HEK293 (cell line): ENCODE data around the gene DUSP16.

Experiments used
- CTCF ChIA-PET: fragments of 350-600 bp; formaldehyde crosslinking; extraction: SDS; loops from one replicate; lab custom pipeline; 2021; ENCODE audit warnings: antibody characterized with exemption; lab: Yijun Ruan, JAX
- POLR2A ChIA-PET: fragments of 300-600 bp; formaldehyde crosslinking; extraction: SDS; loops from one replicate; lab custom pipeline; 2020; ENCODE audit warnings: antibody characterized with exemption, inconsistent platforms; lab: Yijun Ruan, JAX
- H3K27ac ChIP-seq: fragments of 200-500 bp; sonication (Bioruptor generic); 2 replicates; pipeline ENCODE4 v1.5.1; 2014; ENCODE audit warnings: low read depth, low read length, control low read depth, inconsistent platforms; ENCODE audit errors: extremely low read depth
- H3K36me3 ChIP-seq, 2 experiments: fragments of 200-500 bp in 1 of 2; sonication (Bioruptor generic) in 1 of 2; 1 replicate in 1 of 2; 2 replicates in 1 of 2; pipeline ENCODE4 v1.5.1; 2014 to 2017; ENCODE audit warnings: inconsistent platforms in 2 of 2, low read length in 2 of 2; ENCODE audit not compliant: control insufficient read depth in 2 of 2, insufficient read depth in 1 of 2
- H3K4me1 ChIP-seq: fragments of 200-500 bp; sonication (Bioruptor generic); 2 replicates; pipeline ENCODE4 v1.5.1; 2014; ENCODE audit warnings: mild to moderate bottlenecking, low read length, inconsistent platforms; ENCODE audit not compliant: control insufficient read depth, insufficient read depth
- H3K4me3 ChIP-seq: 2 replicates; pipeline ENCODE4 v1.5.1; 2011; ENCODE audit warnings: low read depth, mild to moderate bottlenecking, control low read depth, low read length, moderate library complexity
- H3K9me3 ChIP-seq: fragments of 200-500 bp; sonication (Bioruptor generic); 2 replicates; pipeline ENCODE4 v1.5.1; 2014; ENCODE audit warnings: low read depth, low read length, inconsistent platforms; ENCODE audit not compliant: control insufficient read depth, insufficient read depth
- HOXD13 ChIP-seq: sonication (generic); formaldehyde crosslinking; IDR thresholded peaks from 2 replicates; pipeline ENCODE4 v1.8.0; 2022; ENCODE audit warnings: missing genetic modification reagents, borderline replicate concordance
- KLF1 ChIP-seq: fragments of 450-650 bp; formaldehyde crosslinking; IDR thresholded peaks from 2 replicates; pipeline ENCODE4 v1.5.1; 2016; ENCODE audit warnings: missing biosample characterization, missing genetic modification characterization
- KLF9 ChIP-seq: fragments of 450-650 bp; formaldehyde crosslinking; IDR thresholded peaks from 2 replicates; pipeline ENCODE4 v1.5.1; 2016; ENCODE audit warnings: missing biosample characterization, missing genetic modification characterization, low read depth
- OVOL3 ChIP-seq: fragments of 450-650 bp; formaldehyde crosslinking; IDR thresholded peaks from 2 replicates; pipeline ENCODE4 v1.5.1; 2016; ENCODE audit warnings: missing biosample characterization, missing genetic modification characterization
- PBX3 ChIP-seq: sonication (generic); formaldehyde crosslinking; IDR thresholded peaks from 2 replicates; pipeline ENCODE4 v1.8.1; 2022; ENCODE audit warnings: mild to moderate bottlenecking, moderate library complexity, missing genetic modification reagents
- PRDM10 ChIP-seq: fragments of 450-650 bp; formaldehyde crosslinking; IDR thresholded peaks from 2 replicates; pipeline ENCODE4 v1.5.1; 2016; ENCODE audit warnings: missing biosample characterization, missing genetic modification characterization
- SCRT1 ChIP-seq: fragments of 450-650 bp; formaldehyde crosslinking; IDR thresholded peaks from 2 replicates; pipeline ENCODE4 v1.5.1; 2016; ENCODE audit warnings: missing biosample characterization, missing genetic modification characterization, borderline replicate concordance
- SCRT2 ChIP-seq: fragments of 450-650 bp; formaldehyde crosslinking; IDR thresholded peaks from 2 replicates; pipeline ENCODE4 v1.5.1; 2016; ENCODE audit warnings: missing biosample characterization, missing genetic modification characterization
- ZBTB7A ChIP-seq: fragments of 450-650 bp; formaldehyde crosslinking; IDR thresholded peaks from 2 replicates; pipeline ENCODE4 v1.5.1; 2016; ENCODE audit warnings: low read depth, missing biosample characterization, missing genetic modification characterization
- ZNF214 ChIP-seq: fragments of 450-650 bp; formaldehyde crosslinking; IDR thresholded peaks from 2 replicates; pipeline ENCODE4 v1.5.1; 2017; ENCODE audit warnings: missing biosample characterization, mild to moderate bottlenecking, missing genetic modification characterization, borderline replicate concordance
- ZNF391 ChIP-seq: fragments of 450-650 bp; formaldehyde crosslinking; IDR thresholded peaks from 2 replicates; pipeline ENCODE4 v1.5.1; 2016; ENCODE audit warnings: low read depth, missing biosample characterization, missing genetic modification characterization, borderline replicate concordance
- ZNF48 ChIP-seq: fragments of 450-650 bp; formaldehyde crosslinking; IDR thresholded peaks from 2 replicates; pipeline ENCODE4 v1.5.1; 2016; ENCODE audit warnings: missing biosample characterization, missing genetic modification characterization
- ZNF529 ChIP-seq: fragments of 450-650 bp; formaldehyde crosslinking; IDR thresholded peaks from 2 replicates; pipeline ENCODE4 v1.5.1; 2017; ENCODE audit warnings: missing genetic modification characterization, missing biosample characterization; ENCODE audit not compliant: insufficient replicate concordance
- ZNF558 ChIP-seq: fragments of 450-650 bp; formaldehyde crosslinking; IDR thresholded peaks from 2 replicates; pipeline ENCODE4 v1.5.1; 2016; ENCODE audit warnings: missing biosample characterization, missing genetic modification characterization
- ZNF747 ChIP-seq: fragments of 450-650 bp; formaldehyde crosslinking; IDR thresholded peaks from 2 replicates; pipeline ENCODE4 v1.5.1; 2016; ENCODE audit warnings: missing biosample characterization, missing genetic modification characterization
- ZNF776 ChIP-seq: fragments of 450-650 bp; formaldehyde crosslinking; IDR thresholded peaks from 2 replicates; pipeline ENCODE4 v1.5.0; 2017; ENCODE audit warnings: missing biosample characterization, missing genetic modification characterization, borderline replicate concordance
- ZNF777 ChIP-seq: fragments of 450-650 bp; formaldehyde crosslinking; IDR thresholded peaks from 2 replicates; pipeline ENCODE4 v1.5.1; 2017; ENCODE audit warnings: missing biosample characterization, missing genetic modification characterization, borderline replicate concordance
- ZNF830 ChIP-seq: fragments of 450-650 bp; IDR thresholded peaks from 2 replicates; pipeline ENCODE4 v1.5.0; 2018; ENCODE audit warnings: missing biosample characterization, missing genetic modification characterization, low read depth, mild to moderate bottlenecking, moderate library complexity
- TF ChIP-seq, protein P1 (sequence below): fragments of 450-650 bp; formaldehyde crosslinking; IDR thresholded peaks from 2 replicates; pipeline ENCODE4 v1.5.1; 2016; ENCODE audit warnings: missing biosample characterization, missing genetic modification characterization

The DUSP16 gene

GRCh38 chr12:12488823-12489550 lies 73.7 kb downstream of the DUSP16 start:
- ChIA-PET POLR2A (no interaction called here), CTCF (interaction anchor here (0.7 kb wide), 2 partner anchors 22 to 1432 kb away, joined by 3 read pairs; no protein-coding TSS in a partner anchor)
- no peak overlapping the region for H3K4me3 ChIP-seq

DNA sequence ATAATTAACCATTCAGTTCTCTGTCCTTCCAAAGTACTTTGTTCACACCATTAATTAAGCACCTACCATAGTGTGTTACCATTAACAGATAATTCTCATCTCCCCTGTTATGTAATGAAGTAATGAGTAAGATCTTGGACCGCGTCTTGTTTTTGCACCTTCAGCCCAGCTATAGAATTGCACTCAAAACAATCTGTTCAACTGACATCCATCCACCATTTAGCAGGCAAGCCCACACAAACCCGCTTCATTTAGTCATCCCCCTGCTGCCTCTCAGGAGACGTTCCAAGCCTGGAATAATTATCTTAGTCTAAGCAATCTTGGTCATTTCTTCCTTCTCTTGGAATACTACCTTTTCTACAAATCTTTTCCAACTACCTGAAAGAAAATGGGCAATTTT lies 74.4 kb downstream of the DUSP16 start:
- Histone ChIP-seq H3K4me1 (no peaks in the 10 kb centered on the region), H3K36me3 (peaks cover 9 to 16% of the 10 kb centered on the region in 2 experiments), H3K27ac (no peak overlapping the region), H3K4me3 (no peak overlapping the region), H3K9me3 (no peaks in the 10 kb centered on the region)
- TF ChIP-seq ZNF776 (tag by site-specific recombination) (no peak), PBX3 (CRISPR knock-in tag) (no peak), KLF9 (tag by site-specific recombination) (no peak), HOXD13 (no peak), ZNF48 (tag by site-specific recombination) (no peak), ZNF391 (no peak), ZNF558 (tag by site-specific recombination) (no peak)
- TF ChIP-seq, protein P1, sequence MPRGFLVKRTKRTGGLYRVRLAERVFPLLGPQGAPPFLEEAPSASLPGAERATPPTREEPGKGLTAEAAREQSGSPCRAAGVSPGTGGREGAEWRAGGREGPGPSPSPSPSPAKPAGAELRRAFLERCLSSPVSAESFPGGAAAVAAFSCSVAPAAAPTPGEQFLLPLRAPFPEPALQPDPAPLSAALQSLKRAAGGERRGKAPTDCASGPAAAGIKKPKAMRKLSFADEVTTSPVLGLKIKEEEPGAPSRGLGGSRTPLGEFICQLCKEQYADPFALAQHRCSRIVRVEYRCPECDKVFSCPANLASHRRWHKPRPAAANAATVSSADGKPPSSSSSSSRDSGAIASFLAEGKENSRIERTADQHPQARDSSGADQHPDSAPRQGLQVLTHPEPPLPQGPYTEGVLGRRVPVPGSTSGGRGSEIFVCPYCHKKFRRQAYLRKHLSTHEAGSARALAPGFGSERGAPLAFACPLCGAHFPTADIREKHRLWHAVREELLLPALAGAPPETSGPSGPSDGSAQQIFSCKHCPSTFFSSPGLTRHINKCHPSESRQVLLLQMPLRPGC (tag by site-specific recombination): no peak
- ChIA-PET POLR2A (no interaction called here), CTCF (interaction anchor here (0.6 to 0.7 kb wide), 3 partner anchors 9 to 22 kb away, joined by 3 to 4 read pairs (median 4); no protein-coding TSS in a partner anchor)

More at GRCh38 chr12:12488823-12489550, 73.7 kb downstream of the DUSP16 start:
- Histone ChIP-seq H3K9me3 (no peaks in the 10 kb centered on the region), H3K36me3 (peaks cover 9 to 13% of the 10 kb centered on the region in 2 experiments)
- no peak for TF ChIP-seq ZNF747 (tag by site-specific recombination)
- no peak for TF ChIP-seq SCRT2 (tag by site-specific recombination)
- TF ChIP-seq PRDM10: no peak
- no peak for TF ChIP-seq SCRT1 (tag by site-specific recombination)
- no peak for TF ChIP-seq ZNF529
- no peak for TF ChIP-seq ZNF830 (tag by site-specific recombination)
- no peak for TF ChIP-seq OVOL3
- no peak for TF ChIP-seq ZBTB7A (tag by site-specific recombination)
- TF ChIP-seq KLF1 (tag by site-specific recombination): no peak
- no peak for TF ChIP-seq ZNF777 (tag by site-specific recombination)
- TF ChIP-seq ZNF214 (tag by site-specific recombination): no peak
- TF ChIP-seq, all 188 proteins: peak for 0
- H3K4me1 ChIP-seq: no peaks in the 10 kb centered on the region
- no peak overlapping the region for H3K27ac ChIP-seq
